ENCODE measurements around the gene TOM1L1.

The TOM1L1 gene

DNA sequence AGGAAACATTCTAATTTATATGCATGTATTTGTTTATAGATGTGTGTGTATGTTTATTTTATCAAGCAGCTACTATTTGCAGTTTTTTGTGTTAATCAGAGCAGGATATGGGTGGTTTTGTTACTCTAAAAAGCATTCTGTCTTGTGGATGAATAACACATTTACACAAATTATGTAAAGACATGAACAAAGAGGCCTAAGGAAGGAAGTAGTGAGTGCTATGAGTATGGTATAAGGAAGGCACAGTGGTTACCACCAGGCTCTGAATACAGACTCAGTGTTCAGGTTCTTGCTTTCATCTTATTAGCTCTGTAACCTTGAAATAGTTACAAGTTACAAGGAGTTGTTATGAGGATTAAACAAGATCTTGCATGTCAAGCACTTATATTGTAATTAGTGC, 101.8 kb downstream of the TOM1L1 start:
- no peak for DNase-seq

- DNase-seq = no peak
Observed at GRCh38 chr17:55004484-55004883, 103.8 kb downstream of the TOM1L1 start.

GRCh38 chr17:55005520-55005919, 104.9 kb downstream of the TOM1L1 start:
- DNase-seq = peak in 1 of 2 experiments; percentile 8
